ENCODE measurements around the gene OTOG.

OTOG gene, protein sequence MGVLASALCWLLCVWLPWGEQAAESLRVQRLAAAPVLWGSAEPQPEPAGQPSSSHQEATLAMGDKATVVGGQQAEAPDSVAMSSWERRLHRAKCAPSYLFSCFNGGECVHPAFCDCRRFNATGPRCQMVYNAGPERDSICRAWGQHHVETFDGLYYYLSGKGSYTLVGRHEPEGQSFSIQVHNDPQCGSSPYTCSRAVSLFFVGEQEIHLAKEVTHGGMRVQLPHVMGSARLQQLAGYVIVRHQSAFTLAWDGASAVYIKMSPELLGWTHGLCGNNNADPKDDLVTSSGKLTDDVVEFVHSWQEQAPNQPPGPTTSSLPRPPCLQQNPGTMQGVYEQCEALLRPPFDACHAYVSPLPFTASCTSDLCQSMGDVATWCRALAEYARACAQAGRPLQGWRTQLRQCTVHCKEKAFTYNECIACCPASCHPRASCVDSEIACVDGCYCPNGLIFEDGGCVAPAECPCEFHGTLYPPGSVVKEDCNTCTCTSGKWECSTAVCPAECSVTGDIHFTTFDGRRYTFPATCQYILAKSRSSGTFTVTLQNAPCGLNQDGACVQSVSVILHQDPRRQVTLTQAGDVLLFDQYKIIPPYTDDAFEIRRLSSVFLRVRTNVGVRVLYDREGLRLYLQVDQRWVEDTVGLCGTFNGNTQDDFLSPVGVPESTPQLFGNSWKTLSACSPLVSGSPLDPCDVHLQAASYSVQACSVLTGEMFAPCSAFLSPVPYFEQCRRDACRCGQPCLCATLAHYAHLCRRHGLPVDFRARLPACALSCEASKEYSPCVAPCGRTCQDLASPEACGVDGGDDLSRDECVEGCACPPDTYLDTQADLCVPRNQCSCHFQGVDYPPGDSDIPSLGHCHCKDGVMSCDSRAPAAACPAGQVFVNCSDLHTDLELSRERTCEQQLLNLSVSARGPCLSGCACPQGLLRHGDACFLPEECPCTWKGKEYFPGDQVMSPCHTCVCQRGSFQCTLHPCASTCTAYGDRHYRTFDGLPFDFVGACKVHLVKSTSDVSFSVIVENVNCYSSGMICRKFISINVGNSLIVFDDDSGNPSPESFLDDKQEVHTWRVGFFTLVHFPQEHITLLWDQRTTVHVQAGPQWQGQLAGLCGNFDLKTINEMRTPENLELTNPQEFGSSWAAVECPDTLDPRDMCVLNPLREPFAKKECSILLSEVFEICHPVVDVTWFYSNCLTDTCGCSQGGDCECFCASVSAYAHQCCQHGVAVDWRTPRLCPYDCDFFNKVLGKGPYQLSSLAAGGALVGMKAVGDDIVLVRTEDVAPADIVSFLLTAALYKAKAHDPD (N-terminal part only)

DNA sequence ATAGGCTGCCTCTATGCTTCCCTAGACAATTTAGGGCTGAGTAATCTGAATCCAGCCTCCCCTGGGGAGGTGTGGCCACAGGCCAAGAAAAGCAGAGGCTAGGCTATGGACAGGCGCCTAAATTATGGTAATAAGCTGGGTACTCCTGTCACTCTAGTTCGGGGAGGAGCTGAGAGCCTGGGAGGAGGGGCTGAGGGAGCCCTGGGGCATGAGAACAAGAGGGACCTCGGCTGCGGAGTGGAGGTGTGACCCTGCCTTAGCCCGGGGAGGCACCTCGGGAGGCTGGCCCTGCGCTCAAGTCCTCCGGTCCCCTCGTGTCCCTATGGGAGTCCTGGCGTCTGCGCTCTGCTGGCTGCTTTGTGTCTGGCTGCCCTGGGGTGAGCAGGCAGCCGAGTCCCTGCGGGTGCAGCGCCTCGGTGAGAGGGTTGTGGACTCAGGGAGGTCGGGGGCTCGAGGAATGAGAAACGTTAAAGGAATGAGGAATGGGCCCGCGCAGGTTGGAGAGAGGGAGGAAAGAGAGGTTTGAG lies at the start of gene OTOG:
Gene OTOG (plus strand): TSS at position 209 of the 527 bp plus-strand sequence. CDS start 114 bp downstream, at position 323.
- DNase-seq (ENCODE audit: low read depth): no peak

DNA sequence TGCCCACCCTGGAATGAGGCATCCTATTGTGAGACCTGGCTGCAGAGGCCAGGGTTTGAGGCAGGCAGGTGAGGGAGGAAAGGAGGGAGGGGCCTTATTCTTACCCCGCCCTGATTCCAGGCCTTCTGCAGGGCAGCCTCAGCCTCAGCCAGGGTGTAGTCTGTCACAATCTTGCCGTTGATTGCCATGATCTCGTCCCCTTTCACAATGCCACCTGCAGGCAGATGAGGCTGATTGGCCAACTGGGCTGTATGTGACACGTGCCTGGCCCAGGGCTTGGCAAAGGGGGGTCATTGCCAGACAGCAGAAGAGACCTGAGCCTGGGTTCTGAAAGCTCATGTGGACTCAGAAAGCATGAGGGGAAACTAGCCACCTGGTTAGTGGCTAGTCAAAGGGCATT lies 49.0 kb upstream of the OTOG start:
- no peak for DNase-seq (ENCODE audit: low read depth)

- DNase-seq (ENCODE audit: low read depth): no peak
Measured at GRCh38 chr11:17498475-17498874, 48.6 kb upstream of the OTOG start.

- DNase-seq (ENCODE audit: low read depth): no peak
Measured at GRCh38 chr11:17500673-17501072, 46.4 kb upstream of the OTOG start.

DNA sequence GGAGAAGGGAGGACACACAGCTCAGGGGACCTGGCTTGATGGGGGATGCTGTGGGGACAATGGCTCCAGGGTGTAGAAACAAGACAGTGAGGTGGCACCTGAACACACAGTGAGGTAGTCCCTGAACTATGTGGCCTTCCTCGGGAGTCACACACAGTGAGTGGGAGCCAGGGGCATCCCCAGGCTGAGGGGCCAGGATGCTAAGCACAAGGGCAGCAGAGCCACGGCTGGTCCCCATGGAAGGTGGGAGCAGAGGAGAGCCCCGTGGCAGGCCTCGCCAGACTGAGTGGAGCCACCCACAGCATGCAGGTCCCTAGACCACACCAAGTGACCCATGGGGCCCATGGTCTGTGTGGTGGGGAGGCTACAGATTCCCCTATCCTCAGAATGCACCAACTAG lies 44.4 kb upstream of the OTOG start:
- no peak for DNase-seq (ENCODE audit: low read depth)

DNA sequence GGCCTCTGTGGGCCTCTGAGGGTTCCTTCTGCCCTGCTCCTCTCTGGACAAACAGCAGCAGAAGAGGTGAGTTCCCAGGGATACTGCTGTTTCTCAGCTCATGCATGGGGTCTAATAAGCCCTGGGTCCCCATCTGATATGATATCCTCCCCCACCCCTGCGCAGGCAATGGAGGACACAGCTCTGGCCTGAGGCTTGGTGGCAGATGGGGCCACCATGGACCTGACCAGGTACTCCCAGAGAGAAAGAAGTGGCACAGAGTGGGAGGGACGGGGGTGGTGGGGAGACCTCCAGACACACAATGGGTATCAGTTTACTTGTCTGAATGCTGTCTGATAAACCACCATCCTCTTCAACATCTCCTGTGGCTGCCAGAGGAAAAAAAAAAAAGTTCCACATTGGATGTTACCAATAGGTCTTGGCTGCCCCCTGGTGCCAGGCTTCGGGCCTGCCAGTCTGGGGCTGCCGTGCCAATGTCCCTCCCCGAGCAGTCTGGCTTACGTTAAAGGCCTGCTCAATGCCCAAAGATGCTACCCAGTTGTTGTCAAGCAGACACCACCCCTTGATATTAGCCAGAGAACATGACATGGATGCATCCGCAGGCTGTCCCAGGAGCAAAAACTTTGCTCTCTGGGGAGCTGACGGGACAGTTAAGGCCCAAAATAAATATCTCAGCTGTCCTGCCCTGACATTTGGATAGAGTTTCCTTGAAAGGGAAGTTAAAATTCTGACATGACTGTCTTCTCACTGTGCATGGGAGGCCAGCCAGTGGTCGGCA lies 42.5 kb upstream of the OTOG start:
- peak; percentile 64 for DNase-seq (ENCODE audit: low read depth)

DNA sequence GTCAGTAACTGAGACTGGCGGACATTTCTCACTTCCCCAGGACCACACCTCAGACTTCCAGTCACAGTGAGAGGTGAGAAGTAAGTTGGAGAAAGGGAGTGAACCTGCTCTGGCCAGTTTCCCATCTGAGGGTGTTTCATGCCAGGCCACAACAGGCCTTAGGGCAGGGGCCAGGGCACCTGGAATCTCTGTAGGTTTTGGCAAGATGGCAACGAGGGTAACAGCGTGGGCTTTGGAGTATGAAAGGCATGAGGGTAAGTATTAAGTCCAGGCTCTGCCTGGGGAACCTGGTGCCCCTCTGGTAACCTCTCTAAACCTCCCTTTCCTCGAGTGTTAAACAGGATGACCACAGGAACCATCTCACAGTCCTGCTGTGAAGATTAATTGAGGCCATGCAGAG lies 41.9 kb upstream of the OTOG start:
- DNase-seq (ENCODE audit: low read depth): no peak

- no peak for DNase-seq (ENCODE audit: low read depth)
Measured at GRCh38 chr11:17506314-17506713, 40.7 kb upstream of the OTOG start.

DNA sequence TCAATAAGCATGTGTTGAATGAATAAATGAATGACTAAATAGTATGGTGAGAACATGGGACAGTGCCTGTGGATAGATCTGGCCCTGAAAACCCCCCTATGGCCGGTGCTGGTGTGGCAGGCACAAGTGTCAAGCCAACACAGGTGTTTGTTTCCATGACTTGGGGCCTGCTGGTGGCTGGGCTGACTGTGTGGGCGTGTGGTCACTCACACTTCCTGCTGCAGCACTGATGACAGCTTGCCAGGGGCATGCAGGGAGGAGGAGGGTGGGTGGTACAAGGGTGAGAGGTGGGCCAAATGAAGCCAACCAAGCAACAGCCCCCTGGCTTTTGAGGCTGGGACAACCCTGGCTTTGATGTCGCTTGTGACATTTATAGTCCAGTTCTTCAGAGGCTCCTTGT lies 40.1 kb upstream of the OTOG start:
- DNase-seq (ENCODE audit: low read depth): no peak

DNA sequence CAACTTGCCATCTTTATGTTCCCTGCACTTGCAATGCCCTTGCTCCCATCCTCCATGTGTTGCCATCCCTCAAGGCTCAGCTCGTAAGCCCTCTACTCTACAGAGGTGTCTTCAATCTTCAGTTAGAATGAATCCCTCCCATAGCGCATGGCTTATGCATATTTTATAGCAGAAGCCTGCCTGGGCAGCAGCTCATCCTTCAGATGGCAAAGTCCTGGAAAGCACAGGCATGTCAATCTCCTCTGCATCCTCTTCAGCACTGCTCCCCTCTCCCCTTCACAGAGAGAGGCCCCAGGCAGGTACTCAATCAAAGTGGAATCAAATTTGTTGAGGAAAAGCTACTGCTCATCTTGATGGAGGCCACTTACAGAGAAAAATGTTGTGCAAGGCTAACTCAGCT lies 39.3 kb upstream of the OTOG start:
- DNase-seq (ENCODE audit: low read depth): no peak

- no peak for DNase-seq (ENCODE audit: low read depth)
Measured at GRCh38 chr11:17508306-17508705, 38.8 kb upstream of the OTOG start.

DNA sequence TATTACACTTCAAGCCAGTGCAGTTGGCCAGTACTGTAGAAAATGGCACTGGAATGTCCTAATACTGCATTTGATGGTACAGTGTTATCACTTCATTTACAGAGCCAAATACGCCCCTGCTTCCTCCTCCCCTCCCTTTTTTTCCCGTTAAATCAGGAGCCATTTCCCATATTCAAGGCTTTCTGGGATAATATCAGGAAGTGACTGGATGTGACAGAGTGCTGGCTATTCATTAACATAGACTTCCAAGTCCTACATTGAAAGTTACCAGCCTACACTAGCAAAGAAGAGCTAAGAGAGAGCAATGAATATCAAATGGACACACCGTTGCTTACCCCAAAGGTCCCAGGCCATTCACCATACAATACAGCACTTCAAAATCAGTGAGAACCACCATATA lies 38.3 kb upstream of the OTOG start:
- no peak for DNase-seq (ENCODE audit: low read depth)

- DNase-seq (ENCODE audit: low read depth): no peak
Measured at GRCh38 chr11:17510507-17511206, 36.4 kb upstream of the OTOG start.

DNA sequence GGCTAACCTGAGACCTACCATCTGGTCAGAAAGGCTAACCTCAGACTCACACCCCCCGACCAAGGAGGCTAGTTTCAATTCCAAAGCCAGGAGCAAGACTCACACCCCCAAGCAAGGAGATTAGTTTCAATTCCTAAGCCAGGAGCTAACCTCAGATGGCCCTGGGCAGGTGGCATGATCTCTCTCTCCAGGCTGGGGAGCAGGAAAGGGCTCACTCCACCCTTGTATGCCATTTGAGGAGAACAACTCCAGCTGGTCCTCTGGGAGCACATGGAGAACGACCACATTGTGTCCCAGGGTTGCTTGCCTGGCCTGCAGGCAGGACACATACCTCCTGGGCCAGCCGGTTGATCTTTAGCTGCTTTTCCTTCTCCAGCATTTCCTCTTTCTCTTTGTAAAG lies 35.5 kb upstream of the OTOG start:
- DNase-seq (ENCODE audit: low read depth): no peak

DNA sequence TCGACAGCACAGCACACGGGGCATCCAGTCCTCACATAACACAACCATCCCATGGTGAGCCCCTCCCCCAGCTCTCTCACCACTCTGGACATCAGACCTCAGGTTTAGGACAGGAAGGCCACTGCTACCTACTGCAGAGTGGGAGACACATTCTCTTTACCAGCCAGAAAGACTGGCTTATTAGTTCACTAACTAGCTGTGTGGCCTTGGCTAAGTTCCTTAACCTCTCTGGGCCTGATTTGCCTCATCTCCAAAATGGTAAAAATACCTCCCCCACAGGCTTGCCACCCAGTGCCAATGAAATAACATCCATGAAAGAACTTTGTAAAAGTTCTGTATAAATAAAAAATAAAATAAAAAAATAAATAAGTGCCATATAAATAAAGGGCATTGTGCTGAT lies 35.0 kb upstream of the OTOG start:
- DNase-seq (ENCODE audit: low read depth): no peak

DNA sequence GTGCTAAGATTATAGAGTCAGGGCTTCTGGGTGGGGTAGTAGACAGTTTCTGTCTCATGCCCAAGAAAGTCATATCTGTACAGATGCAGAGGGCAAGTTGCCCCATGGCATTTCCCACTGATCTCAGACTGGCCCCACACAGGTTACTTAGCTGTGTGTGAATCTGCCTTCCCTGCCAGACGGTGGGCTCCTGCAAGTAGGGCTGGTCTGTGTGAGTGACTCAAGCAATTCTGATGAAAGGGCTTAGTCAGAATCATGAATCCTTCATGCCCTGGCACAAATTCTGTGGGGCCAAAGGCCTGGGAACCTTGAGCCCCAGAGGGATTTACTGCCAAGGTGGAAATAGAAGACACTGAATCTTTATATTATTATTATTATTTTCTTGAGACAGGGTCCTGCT lies 33.2 kb upstream of the OTOG start:
- DNase-seq (ENCODE audit: low read depth): no peak

DNA sequence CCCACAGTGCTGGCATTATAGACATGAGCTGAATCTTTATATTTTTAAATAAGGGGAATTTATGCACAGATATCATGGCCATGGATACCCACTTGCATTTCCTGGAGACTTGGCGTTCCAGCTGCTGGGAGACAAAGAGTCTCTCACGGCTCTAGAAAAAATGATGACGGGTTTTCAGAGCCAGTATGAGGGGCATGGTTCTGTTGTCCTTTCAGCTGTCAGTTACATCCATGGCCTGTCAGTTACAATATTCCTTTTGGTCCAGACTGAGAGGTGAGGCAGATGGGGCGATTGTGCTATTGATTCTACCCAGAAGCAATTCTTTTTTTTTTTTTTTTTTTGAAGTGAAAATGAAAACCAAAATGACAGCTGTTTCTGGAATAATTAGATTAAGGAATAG lies 32.6 kb upstream of the OTOG start:
- DNase-seq (ENCODE audit: low read depth): no peak

GRCh38 chr11:17515443-17516176 lies 31.4 kb upstream of the OTOG start:
- no peak for DNase-seq (ENCODE audit: low read depth)

GRCh38 chr11:17516551-17517150 lies 30.4 kb upstream of the OTOG start:
- DNase-seq (ENCODE audit: low read depth): no peak

DNA sequence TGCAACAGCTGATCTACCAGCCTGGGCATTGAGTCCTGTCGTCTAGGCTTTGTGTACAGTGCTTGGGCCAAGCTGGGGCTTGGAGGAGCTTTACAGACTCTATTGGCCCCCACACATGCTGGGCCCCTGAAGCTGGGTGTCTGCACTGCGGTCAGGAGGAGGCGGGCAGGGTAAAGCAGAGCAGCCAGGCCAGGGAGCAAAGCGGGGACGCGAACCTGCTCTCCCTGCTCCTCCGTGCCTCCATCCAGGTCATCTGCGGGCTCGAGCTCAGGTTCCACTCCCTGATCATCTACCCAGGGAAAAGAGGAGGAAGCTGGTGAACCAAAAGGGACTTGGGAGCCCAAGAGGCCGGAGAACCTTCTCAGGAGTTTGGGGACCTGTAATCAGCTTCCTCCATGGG lies 29.9 kb upstream of the OTOG start:
- no peak for DNase-seq (ENCODE audit: low read depth)

Measured in stimulated activated CD4-positive, alpha-beta T cell treated with anti-CD3 and anti-CD28 coated beads, Interleukin-2, amount 100 ng/mL, for 4 hours (primary cell).